PC-3 (cell line): ENCODE data around the gene PM20D2. TPM values are rescaled to one million over a fixed set of nuclear protein-coding genes. Genes with fewer than 3 reads are reported as not detected.

Source experiments
- ATAC-seq: fragments of 200-7000 bp; cut with Tn5 transposase; 2 replicates; pipeline ENCODE4 v1.9.1; 2020; ENCODE audit warnings: mild to moderate bottlenecking, moderate library complexity
- BruUV-seq: library from RNA; stranded (reverse); fragments of 400-500 nt; replicated peaks from 2 replicates; lab custom pipeline; 2021; lab: Mats Ljungman, UMichigan
- CTCF ChIA-PET: fragments of 300-600 bp; sonication (Branson Sonifier 250); formaldehyde crosslinking; loops from one replicate; lab custom pipeline; 2022; ENCODE audit warnings: antibody characterized with exemption; lab: Charles Lee
- POLR2A ChIA-PET: fragments of 300-600 bp; sonication (Branson Sonifier 250); formaldehyde crosslinking; loops from one replicate; lab custom pipeline; 2022; ENCODE audit warnings: antibody characterized with exemption; ENCODE audit not compliant: unreplicated experiment; lab: Charles Lee
- DNase-seq: peaks from one replicate; pipeline ENCODE4 v3.0.0-alpha.2; 2015
- H2AFZ ChIP-seq: fragments of 300-600 bp; sonication (generic); 2 replicates; pipeline ENCODE4 v1.6.0; 2016; ENCODE audit warnings: antibody characterized with exemption, low read length
- H3F3A ChIP-seq: fragments of 300-600 bp; sonication (generic); one replicate; pipeline ENCODE4 v1.6.0; 2017; ENCODE audit warnings: antibody characterized with exemption, low read length, control low read depth, mild to moderate bottlenecking; ENCODE audit not compliant: unreplicated experiment
- H3K27ac ChIP-seq: fragments of 300-600 bp; sonication (generic); 2 replicates; pipeline ENCODE4 v1.5.1; 2016; ENCODE audit warnings: mild to moderate bottlenecking, low read length
- H3K27me3 ChIP-seq: fragments of 300-600 bp; sonication (generic); 2 replicates; pipeline ENCODE4 v1.6.1; 2016; ENCODE audit warnings: low read length, mixed read lengths
- H3K36me3 ChIP-seq: fragments of 300-600 bp; sonication (generic); 2 replicates; pipeline ENCODE4 v1.6.1; 2016; ENCODE audit warnings: low read depth, mixed run types, low read length, mixed read lengths
- H3K4me1 ChIP-seq: fragments of 300-600 bp; sonication (generic); 2 replicates; pipeline ENCODE4 v1.5.1; 2016; ENCODE audit warnings: low read length; ENCODE audit not compliant: insufficient read depth
- H3K4me2 ChIP-seq: fragments of 300-600 bp; sonication (generic); 2 replicates; pipeline ENCODE4 v1.6.0; 2016; ENCODE audit warnings: low read length
- H3K4me3 ChIP-seq: fragments of 300-600 bp; sonication (generic); 2 replicates; pipeline ENCODE4 v1.5.1; 2016; ENCODE audit warnings: mild to moderate bottlenecking, low read length, mixed read lengths
- H3K79me2 ChIP-seq: fragments of 300-600 bp; sonication (generic); 2 replicates; pipeline ENCODE4 v1.6.1; 2017; ENCODE audit warnings: low read length, mixed read lengths
- H3K9ac ChIP-seq: fragments of 300-600 bp; sonication (generic); 2 replicates; pipeline ENCODE4 v1.6.0; 2016; ENCODE audit warnings: mild to moderate bottlenecking, low read length
- H3K9me2 ChIP-seq: fragments of 300-600 bp; sonication (generic); replicated peaks from 2 replicates; pipeline ENCODE4 v1.6.1; 2016; ENCODE audit warnings: mixed run types, low read length, mixed read lengths
- H3K9me3 ChIP-seq: fragments of 300-600 bp; sonication (generic); 2 replicates; pipeline ENCODE4 v1.6.1; 2016; ENCODE audit warnings: low read length, mixed read lengths
- H4K20me1 ChIP-seq: fragments of 300-600 bp; sonication (generic); 2 replicates; pipeline ENCODE4 v1.6.1; 2016; ENCODE audit warnings: low read length, mixed read lengths
- EZH2 ChIP-seq: fragments of 300-600 bp; sonication (generic); IDR thresholded peaks from one replicate; pipeline ENCODE4 v1.6.1; 2017; ENCODE audit warnings: antibody characterized with exemption, mild to moderate bottlenecking, low read length; ENCODE audit not compliant: unreplicated experiment
- EZH2phosphoT487 ChIP-seq: fragments of 300-600 bp; sonication (generic); IDR thresholded peaks from 2 replicates; pipeline ENCODE4 v1.6.1; 2018; ENCODE audit warnings: mild to moderate bottlenecking, antibody characterized with exemption, low read length, borderline replicate concordance
- intact Hi-C: fragments of 100-400 bp; cut with micrococcal nuclease; formaldehyde crosslinking; loops from 2 replicates; pipeline ENCODE4 v1.9.0; 2023
- total RNA-seq: library from RNA; depleted of rRNA; stranded (reverse); fragments of >200 nt; gene quantifications from 2 replicates; pipeline ENCODE4 v1.2.3, GENCODE V29; 2014
- TF ChIP-seq, protein P1 (sequence below): fragments of 300-600 bp; sonication (generic); conservative IDR thresholded peaks from 2 replicates; pipeline ENCODE4 v1.5.1; 2017; ENCODE audit warnings: antibody characterized with exemption, low read depth, mild to moderate bottlenecking, low read length

PM20D2 gene
- total RNA-seq, 1 experiment from 2014 or later, result 17.3 TPM

DNA sequence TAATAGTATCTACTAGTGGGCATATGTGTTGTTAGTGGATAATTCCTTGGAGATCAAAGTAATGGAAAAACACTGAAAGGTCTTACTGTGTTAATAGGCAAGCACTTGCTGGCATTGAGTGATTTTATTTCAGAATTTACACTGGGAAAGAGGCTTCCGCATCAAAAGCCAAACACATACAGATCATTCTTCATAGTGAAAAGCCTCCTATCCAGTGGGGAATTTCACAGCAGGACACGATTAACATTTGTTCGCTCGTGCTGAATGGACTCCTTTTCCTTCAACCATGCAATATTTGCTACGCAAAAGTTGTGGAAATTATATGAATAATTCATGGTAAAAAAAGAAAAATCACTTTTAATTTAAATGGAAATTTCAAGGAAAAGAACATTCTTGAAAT is 44.9 kb downstream of the PM20D2 start:
- Histone ChIP-seq H4K20me1 (no peaks in the 10 kb centered on the region), H3K9me3 (no peaks in the 10 kb centered on the region), H3K4me1 (no peaks in the 10 kb centered on the region), H3F3A (no peaks in the 10 kb centered on the region), H3K79me2 (no peaks in the 10 kb centered on the region), H3K9ac (no peak overlapping the region), H3K27me3 (0 out of 2 replicates have a peak, but pooled peaks cover 9% of the 10 kb centered on the region), H3K4me3 (no peak overlapping the region), H3K9me2 (no peaks in the 10 kb centered on the region), H2AFZ (no peak overlapping the region), H3K27ac (no peak overlapping the region), H3K36me3 (no peaks in the 10 kb centered on the region), H3K4me2 (no peak overlapping the region)
- ChIA-PET POLR2A (no interaction called here), CTCF (no interaction called here)
- no peak for TF ChIP-seq EZH2
- TF ChIP-seq EZH2phosphoT487, result no peak
- TF ChIP-seq, protein P1, sequence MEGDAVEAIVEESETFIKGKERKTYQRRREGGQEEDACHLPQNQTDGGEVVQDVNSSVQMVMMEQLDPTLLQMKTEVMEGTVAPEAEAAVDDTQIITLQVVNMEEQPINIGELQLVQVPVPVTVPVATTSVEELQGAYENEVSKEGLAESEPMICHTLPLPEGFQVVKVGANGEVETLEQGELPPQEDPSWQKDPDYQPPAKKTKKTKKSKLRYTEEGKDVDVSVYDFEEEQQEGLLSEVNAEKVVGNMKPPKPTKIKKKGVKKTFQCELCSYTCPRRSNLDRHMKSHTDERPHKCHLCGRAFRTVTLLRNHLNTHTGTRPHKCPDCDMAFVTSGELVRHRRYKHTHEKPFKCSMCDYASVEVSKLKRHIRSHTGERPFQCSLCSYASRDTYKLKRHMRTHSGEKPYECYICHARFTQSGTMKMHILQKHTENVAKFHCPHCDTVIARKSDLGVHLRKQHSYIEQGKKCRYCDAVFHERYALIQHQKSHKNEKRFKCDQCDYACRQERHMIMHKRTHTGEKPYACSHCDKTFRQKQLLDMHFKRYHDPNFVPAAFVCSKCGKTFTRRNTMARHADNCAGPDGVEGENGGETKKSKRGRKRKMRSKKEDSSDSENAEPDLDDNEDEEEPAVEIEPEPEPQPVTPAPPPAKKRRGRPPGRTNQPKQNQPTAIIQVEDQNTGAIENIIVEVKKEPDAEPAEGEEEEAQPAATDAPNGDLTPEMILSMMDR, result no peak
- no peak for DNase-seq
- BruUV-seq, result no TSS peak
- intact Hi-C loops, result no loop called here
- no peak for ATAC-seq

DNA sequence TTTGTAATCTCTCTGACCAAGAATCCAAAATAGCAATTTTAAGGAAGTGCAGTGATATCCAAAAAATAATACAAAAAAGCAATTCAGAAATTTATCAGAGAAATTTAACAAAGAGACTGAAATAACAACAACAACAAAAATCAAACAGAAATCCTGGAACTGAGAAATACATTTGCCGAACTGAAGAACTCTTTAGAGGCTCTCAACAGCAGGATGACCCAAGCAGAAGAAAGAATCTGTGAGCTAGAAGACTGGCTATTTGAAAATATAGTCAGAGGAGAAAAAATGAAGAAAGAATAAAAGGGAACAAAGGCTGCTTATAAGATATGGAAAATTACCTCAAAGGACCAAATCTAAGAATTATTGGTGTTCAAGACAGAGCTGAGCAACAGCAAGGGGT is 48.7 kb downstream of the PM20D2 start:
- DNase-seq (no peak), ATAC-seq (no peak)
- TF ChIP-seq, protein P1, result no peak
- TF ChIP-seq EZH2, result no peak
- TF ChIP-seq EZH2phosphoT487, result no peak
- no peak overlapping the region for H3K4me2 ChIP-seq
- H3K9ac ChIP-seq, result no peak overlapping the region
- H3K4me1 ChIP-seq, result no peaks in the 10 kb centered on the region
- no peak overlapping the region for H3K4me3 ChIP-seq
- no peaks in the 10 kb centered on the region for H3K9me2 ChIP-seq
- no peaks in the 10 kb centered on the region for H3K79me2 ChIP-seq
- no peak overlapping the region for H3K27ac ChIP-seq
- 0 out of 2 replicates have a peak, but pooled peaks cover 9% of the 10 kb centered on the region for H3K27me3 ChIP-seq
- H2AFZ ChIP-seq, result no peak overlapping the region
- POLR2A ChIA-PET, result no interaction called here
- no TSS peak for BruUV-seq
- H3F3A ChIP-seq, result no peaks in the 10 kb centered on the region
- CTCF ChIA-PET, result no interaction called here
- H3K9me3 ChIP-seq, result no peaks in the 10 kb centered on the region
- H3K36me3 ChIP-seq, result no peaks in the 10 kb centered on the region
- no peaks in the 10 kb centered on the region for H4K20me1 ChIP-seq
- intact Hi-C loops, result no loop called here

DNA sequence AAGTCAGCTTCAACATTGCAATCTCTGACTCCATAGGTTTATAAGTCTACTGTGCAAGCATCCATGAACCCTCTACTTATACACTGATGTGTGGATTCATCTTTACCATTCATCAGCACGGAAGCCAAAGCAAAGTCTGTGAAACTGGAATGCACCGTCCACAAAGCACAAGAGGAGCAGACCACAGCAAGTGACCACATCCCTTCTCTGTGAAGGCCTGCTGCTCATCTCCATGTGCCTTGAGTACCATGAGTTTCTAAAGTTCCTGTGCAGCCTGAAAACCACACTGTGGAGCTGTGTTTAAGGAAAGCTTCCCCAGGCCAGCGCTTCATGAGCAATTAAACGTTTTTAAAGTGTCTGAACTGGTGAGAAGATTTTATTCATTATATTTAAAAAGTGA is 51.3 kb downstream of the PM20D2 start:
- 0 out of 2 replicates have a peak, but pooled peaks cover 9% of the 10 kb centered on the region for H3K27me3 ChIP-seq
- intact Hi-C loops, result no loop called here
- H3K9me3 ChIP-seq, result no peaks in the 10 kb centered on the region
- ChIA-PET POLR2A (no interaction called here), CTCF (no interaction called here)
- H3K79me2 ChIP-seq, result no peaks in the 10 kb centered on the region
- DNase-seq (no peak), ATAC-seq (no peak)
- no peak overlapping the region for H2AFZ ChIP-seq
- no peaks in the 10 kb centered on the region for H3F3A ChIP-seq
- no peaks in the 10 kb centered on the region for H4K20me1 ChIP-seq
- H3K36me3 ChIP-seq, result no peaks in the 10 kb centered on the region
- H3K4me2 ChIP-seq, result no peak overlapping the region
- BruUV-seq, result no TSS peak
- no peak overlapping the region for H3K9ac ChIP-seq
- no peaks in the 10 kb centered on the region for H3K4me1 ChIP-seq
- no peak overlapping the region for H3K4me3 ChIP-seq
- TF ChIP-seq EZH2 (no peak), EZH2phosphoT487 (no peak)
- TF ChIP-seq, protein P1, result no peak
- no peak overlapping the region for H3K27ac ChIP-seq
- H3K9me2 ChIP-seq, result no peaks in the 10 kb centered on the region
